Activated gamma-delta T cell (primary cell): ENCODE results near the gene ALPI.
"Not testable (repeated sequence)": the region's sequence is repeated elsewhere in the genome, so short reads cannot be mapped to it uniquely, and the experiment has no call there.

Experiments used
- DNase-seq: peaks from one replicate; lab custom pipeline; 2025; lab: John Stamatoyannopoulos, UW

Gene ALPI

GRCh38 chr2:232420463-232421188, 35.3 kb upstream of the ALPI start:
- DNase-seq, result no peak

GRCh38 chr2:232421189-232421785, 34.7 kb upstream of the ALPI start:
- no peak for DNase-seq

GRCh38 chr2:232422051-232422450, 33.9 kb upstream of the ALPI start:
- DNase-seq, result no peak

GRCh38 chr2:232422996-232423395, 33.0 kb upstream of the ALPI start:
- not testable (repeated sequence) for DNase-seq

GRCh38 chr2:232423407-232423806, 32.5 kb upstream of the ALPI start:
- not testable (repeated sequence) for DNase-seq

- DNase-seq, result no peak
Observed at GRCh38 chr2:232431705-232432590, 24.0 kb upstream of the ALPI start.

- no peak for DNase-seq
Observed at GRCh38 chr2:232432598-232433184, 23.3 kb upstream of the ALPI start.

- DNase-seq, result not testable (repeated sequence)
Observed at GRCh38 chr2:232433622-232434021, 22.3 kb upstream of the ALPI start.

- no peak for DNase-seq
Observed at GRCh38 chr2:232434091-232434490, 21.9 kb upstream of the ALPI start.

GRCh38 chr2:232434563-232435374, 21.2 kb upstream of the ALPI start:
- no peak for DNase-seq

- no peak for DNase-seq
Observed at GRCh38 chr2:232435375-232435648, 20.6 kb upstream of the ALPI start.

- DNase-seq, result no peak
Observed at GRCh38 chr2:232435805-232436204, 20.1 kb upstream of the ALPI start.

GRCh38 chr2:232436381-232437194, 19.4 kb upstream of the ALPI start:
- DNase-seq, result no peak

- no peak for DNase-seq
Observed at GRCh38 chr2:232437195-232437571, 18.8 kb upstream of the ALPI start.

- DNase-seq, result no peak
Observed at GRCh38 chr2:232438091-232438490, 17.9 kb upstream of the ALPI start.

GRCh38 chr2:232438951-232439757, 16.8 kb upstream of the ALPI start:
- DNase-seq, result no peak

- no peak for DNase-seq
Observed at GRCh38 chr2:232439758-232440135, 16.2 kb upstream of the ALPI start.

GRCh38 chr2:232440220-232441018, 15.5 kb upstream of the ALPI start:
- DNase-seq, result peak; percentile 43

GRCh38 chr2:232441147-232441651, 14.8 kb upstream of the ALPI start:
- DNase-seq, result no peak
